Kidney epithelial cell (primary cell): ENCODE measurements around the gene KCNK7. TPM values are rescaled to one million over a fixed set of nuclear protein-coding genes. Genes with fewer than 3 reads are reported as not detected.

Experiments
- DNase-seq: peaks from one replicate; pipeline ENCODE4 v3.0.0-alpha.2; 2010; ENCODE audit warnings: low read depth
- H3K27me3 ChIP-seq: 2 replicates; pipeline ENCODE4 v1.6.0; 2011; ENCODE audit warnings: low read length; ENCODE audit not compliant: control insufficient read depth, insufficient read depth
- H3K36me3 ChIP-seq: 2 replicates; pipeline ENCODE4 v1.5.1; 2011; ENCODE audit warnings: low read length; ENCODE audit not compliant: control insufficient read depth, insufficient read depth
- H3K4me3 ChIP-seq: 2 replicates; pipeline ENCODE4 v1.5.1; 2011; ENCODE audit warnings: low read depth, mild to moderate bottlenecking, control low read depth, low read length
- total RNA-seq: library from RNA; depleted of rRNA; stranded (reverse); fragments of >200 nt; gene quantifications from 2 replicates; pipeline ENCODE4 v1.2.3, GENCODE V29; 2015
- TF ChIP-seq, protein P1 (sequence below): IDR thresholded peaks from 2 replicates; pipeline ENCODE4 v1.5.1; 2011; ENCODE audit warnings: mild to moderate bottlenecking, moderate library complexity, low read length, control low read depth, inconsistent platforms; ENCODE audit not compliant: insufficient read depth, poor library complexity, severe bottlenecking

KCNK7 gene
- total RNA-seq, 1 donor from 2014 or later, result not detected

DNA sequence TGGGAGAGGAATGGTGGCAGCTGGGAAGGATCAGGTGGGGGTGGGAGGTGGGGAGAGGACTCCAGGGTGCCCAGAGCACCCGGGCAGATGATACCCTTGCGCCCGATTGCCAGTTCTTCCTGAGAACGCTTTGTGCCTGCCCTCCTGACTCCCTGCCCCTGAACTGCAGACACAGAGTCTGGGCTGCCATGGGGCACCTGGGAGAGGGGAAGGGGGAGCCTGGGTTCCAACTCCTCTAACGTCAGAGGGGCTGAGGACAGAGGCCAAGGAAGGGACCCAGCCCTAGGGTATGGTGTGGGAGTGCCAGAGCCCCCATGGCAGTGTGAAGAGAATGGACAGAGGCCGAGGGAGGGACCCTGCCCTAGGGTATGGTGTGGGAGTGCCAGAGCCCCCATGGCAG lies 920 bp upstream of the KCNK7 start:
- Histone ChIP-seq H3K4me3 (no peak overlapping the region), H3K27me3 (no peaks in the 10 kb centered on the region), H3K36me3 (peaks cover 2% of the 10 kb centered on the region)
- TF ChIP-seq, protein P1, sequence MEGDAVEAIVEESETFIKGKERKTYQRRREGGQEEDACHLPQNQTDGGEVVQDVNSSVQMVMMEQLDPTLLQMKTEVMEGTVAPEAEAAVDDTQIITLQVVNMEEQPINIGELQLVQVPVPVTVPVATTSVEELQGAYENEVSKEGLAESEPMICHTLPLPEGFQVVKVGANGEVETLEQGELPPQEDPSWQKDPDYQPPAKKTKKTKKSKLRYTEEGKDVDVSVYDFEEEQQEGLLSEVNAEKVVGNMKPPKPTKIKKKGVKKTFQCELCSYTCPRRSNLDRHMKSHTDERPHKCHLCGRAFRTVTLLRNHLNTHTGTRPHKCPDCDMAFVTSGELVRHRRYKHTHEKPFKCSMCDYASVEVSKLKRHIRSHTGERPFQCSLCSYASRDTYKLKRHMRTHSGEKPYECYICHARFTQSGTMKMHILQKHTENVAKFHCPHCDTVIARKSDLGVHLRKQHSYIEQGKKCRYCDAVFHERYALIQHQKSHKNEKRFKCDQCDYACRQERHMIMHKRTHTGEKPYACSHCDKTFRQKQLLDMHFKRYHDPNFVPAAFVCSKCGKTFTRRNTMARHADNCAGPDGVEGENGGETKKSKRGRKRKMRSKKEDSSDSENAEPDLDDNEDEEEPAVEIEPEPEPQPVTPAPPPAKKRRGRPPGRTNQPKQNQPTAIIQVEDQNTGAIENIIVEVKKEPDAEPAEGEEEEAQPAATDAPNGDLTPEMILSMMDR, result no peak
- DNase-seq, result no peak

DNA sequence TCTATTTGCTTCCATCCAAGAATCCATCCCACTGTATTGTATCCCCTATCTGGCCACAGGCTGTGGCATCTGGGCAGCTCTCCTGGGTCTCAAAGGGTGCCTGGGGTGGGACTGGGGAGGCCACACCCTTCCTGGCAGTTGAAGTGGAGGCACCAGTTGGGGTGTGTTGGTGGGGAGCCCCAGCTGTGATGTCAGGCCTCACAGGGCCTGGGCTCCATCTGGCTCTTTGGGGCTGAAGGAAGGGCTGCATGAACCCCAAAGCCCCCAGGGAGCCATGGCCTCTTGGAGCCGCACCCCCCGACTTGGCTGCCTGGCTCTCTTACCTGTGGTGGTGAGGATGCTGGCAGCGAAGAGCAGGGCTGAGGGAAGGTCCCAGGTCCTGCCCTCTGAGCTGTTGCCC lies 469 bp downstream of the KCNK7 start:
- Histone ChIP-seq H3K4me3 (no peak overlapping the region), H3K27me3 (no peaks in the 10 kb centered on the region), H3K36me3 (peaks cover 2% of the 10 kb centered on the region)
- no peak for DNase-seq
- TF ChIP-seq, protein P1, result no peak

DNA sequence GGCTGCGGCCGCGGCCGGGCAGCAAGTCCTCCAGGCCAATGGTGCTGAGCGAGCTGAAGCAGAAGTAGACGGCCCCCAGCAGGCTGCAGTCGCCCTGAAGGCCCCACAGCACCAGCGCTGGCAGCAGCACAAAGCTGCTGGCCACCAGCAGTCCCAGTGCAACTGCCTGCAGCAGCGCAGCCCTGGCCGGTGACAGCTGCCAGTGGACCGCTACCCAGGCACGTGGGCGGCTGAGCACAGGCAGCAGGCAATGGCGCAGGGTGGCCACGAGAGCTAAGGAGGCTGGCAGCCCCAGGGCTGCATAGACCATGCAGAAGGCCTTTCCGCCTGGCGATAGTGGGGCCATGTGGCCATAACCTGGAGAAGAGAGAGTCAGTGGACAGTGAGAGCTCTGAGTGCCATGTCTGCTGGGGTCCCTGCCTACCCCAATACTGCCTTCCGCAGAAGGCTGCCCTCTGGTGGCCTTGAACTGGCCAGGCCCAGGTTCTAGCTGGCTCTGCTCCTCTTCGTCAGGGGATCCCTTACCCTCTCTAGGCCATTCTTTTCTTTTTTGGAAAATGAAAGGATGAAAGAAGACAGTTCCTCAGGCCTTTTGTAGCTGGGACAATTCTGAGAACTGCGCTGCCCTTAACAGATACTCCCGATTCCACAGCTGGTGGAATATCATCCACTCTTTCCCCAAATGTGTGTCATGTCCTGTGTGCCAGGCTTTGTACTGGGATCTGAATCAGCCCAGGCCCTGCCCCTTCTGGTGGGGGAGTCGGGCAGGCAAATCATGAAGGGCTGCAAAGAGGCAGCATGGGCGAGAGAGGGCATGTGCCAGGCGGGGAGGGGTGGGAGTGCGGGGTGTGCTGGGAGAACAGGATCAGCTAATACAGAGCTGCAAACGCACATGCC lies 1.8 kb downstream of the KCNK7 start:
- TF ChIP-seq, protein P1, result peak; percentile 83
- DNase-seq, result no peak
- no peak overlapping the region for H3K4me3 ChIP-seq
- no peaks in the 10 kb centered on the region for H3K27me3 ChIP-seq
- H3K36me3 ChIP-seq, result peaks cover 1% of the 10 kb centered on the region

DNA sequence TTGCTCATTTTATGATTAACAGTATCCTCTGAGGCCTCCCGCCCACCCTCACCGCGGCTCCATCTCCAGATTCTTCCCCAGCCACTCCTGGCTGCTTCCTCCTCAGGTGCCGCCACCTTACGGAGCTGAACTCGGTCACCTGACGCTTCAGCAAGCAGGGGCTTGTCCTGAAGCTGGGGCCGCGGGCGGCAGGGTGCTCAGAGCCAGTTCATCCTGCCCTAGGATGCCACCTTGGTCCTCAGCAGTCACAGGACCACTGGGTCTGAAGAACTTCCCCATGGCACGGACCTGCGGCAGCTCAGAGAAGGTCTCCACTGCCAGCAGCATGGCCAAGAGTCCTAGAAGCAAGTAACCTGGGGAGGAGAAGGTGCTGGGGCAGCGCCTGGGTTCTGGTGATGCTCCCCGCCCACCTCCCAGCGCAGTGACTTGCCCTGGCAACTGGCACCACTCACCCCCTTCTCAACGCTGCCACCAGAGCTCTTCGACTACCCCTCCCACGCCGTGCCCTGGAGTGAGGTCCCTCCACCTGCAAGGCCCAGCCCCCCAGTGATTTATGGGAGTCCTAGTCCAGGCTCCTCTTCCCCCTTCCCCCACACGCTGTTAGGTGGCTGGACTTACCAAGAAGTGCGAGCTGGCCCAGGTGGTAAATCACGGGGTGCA lies 2.6 kb downstream of the KCNK7 start:
- Histone ChIP-seq H3K27me3 (no peaks in the 10 kb centered on the region), H3K4me3 (no peak overlapping the region), H3K36me3 (no peaks in the 10 kb centered on the region)
- TF ChIP-seq, protein P1, result no peak
- no peak for DNase-seq

DNA sequence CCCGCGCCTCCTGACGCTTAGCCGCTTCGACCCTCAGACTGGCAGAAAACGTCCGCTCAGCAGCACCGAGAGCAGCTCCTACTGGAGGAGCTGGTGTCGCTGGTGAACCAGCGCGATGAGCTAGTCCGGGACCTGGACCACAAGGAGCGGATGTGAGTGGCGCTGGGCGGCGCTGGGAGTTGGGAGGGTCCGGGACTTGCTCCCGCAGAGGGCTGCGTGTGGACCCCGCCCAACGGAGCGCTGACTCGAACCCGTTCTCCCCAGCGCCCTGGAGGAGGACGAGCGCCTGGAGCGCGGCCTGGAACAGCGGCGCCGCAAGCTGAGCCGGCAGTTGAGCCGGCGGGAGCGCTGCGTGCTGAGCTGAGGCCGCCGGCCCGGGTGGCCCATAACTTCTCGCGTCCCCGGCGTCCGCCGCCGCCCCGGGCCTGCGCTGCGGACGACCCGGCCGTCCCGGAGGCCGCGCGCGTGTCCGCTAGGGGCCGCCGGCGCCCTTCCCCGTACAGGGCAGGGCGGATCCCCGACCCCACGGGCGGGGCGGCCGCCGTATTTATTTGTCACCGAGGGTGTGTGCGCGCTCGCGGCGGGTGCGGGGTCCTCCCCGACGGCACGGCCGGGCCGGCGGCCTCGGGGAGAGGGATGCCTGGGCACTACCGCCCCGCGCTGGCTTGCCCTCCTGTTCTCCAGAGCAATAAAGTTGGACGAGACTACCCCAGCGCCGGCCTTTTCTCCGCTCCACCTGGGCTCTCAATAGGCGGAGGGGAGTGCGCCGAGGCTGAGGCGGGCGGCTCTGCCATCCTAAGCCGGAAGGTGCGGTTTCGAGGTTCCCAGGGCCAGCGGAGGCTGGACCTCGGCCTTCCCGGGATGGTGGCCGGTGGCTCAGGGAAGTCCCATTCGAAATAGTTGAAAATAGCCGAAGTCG lies 3.4 kb downstream of the KCNK7 start:
- DNase-seq, result no peak
- Histone ChIP-seq H3K4me3 (peak overlapping the region; percentile 1), H3K36me3 (no peaks in the 10 kb centered on the region), H3K27me3 (no peaks in the 10 kb centered on the region)
- TF ChIP-seq, protein P1, result peak; percentile 16
